SK-N-SH (cell line): ENCODE measurements around the gene NIPSNAP3A. TPM values are rescaled to one million over a fixed set of nuclear protein-coding genes. Genes with fewer than 3 reads are reported as not detected.

ENCODE experiments used
- CTCF ChIA-PET: fragments of 300-600, 350-600 bp; formaldehyde crosslinking; extraction: SDS; loops from one replicate; lab custom pipeline; 2021; lab: Yijun Ruan, JAX
- POLR2A ChIA-PET: fragments of 350-600 bp; sonication (Branson Sonifier 250); formaldehyde crosslinking; extraction: SDS; loops from one replicate; lab custom pipeline; 2020; ENCODE audit warnings: antibody characterized with exemption, inconsistent platforms; lab: Yijun Ruan, JAX
- DNase-seq: peaks from one replicate; pipeline ENCODE4 v3.0.0; 2012
- H2AFZ ChIP-seq: fragments of 200-600 bp; sonication (generic); 2 replicates; pipeline ENCODE4 v1.8.1; 2016; ENCODE audit warnings: antibody characterized with exemption, mild to moderate bottlenecking, low read depth
- H3F3A ChIP-seq: fragments of 200-600 bp; sonication (generic); replicated peaks from 2 replicates; pipeline ENCODE3; 2016; ENCODE audit warnings: antibody characterized with exemption, mild to moderate bottlenecking; ENCODE audit not compliant: insufficient read depth
- H3K27ac ChIP-seq, 2 experiments: fragments of 200-500 bp in 1 of 2; fragments of 200-600 bp in 1 of 2; sonication (Bioruptor generic) in 1 of 2; sonication (generic), shearing (Covaris generic) in 1 of 2; 2 replicates each; pipeline versions ENCODE4 v1.5.1 to v1.6.1; 2014 to 2016; ENCODE audit warnings: low read depth in 2 of 2, inconsistent platforms in 1 of 2, low read length in 1 of 2, mild to moderate bottlenecking in 1 of 2, mixed read lengths in 1 of 2
- H3K27me3 ChIP-seq: fragments of 200-600 bp; sonication (generic), shearing (Covaris generic); 2 replicates; pipeline ENCODE4 v1.6.1; 2016; ENCODE audit warnings: mixed run types; ENCODE audit not compliant: insufficient read depth
- H3K36me3 ChIP-seq, 2 experiments: fragments of 200-500 bp in 1 of 2; fragments of 200-600 bp in 1 of 2; sonication (Bioruptor generic) in 1 of 2; sonication (generic) in 1 of 2; replicated peaks in 1 of 2; 2 replicates each; pipeline versions ENCODE3 to v1.5.1; 2014 to 2016; ENCODE audit warnings: low read length in 1 of 2, mild to moderate bottlenecking in 1 of 2; ENCODE audit not compliant: insufficient read depth in 2 of 2, control insufficient read depth in 1 of 2
- H3K4me1 ChIP-seq, 2 experiments: fragments of 200-500 bp in 1 of 2; fragments of 200-600 bp in 1 of 2; sonication (Bioruptor generic) in 1 of 2; sonication (generic), shearing (Covaris generic) in 1 of 2; 2 replicates each; pipeline versions ENCODE4 v1.5.1 to v1.6.1; 2014 to 2016; ENCODE audit warnings: low read depth in 1 of 2, low read length in 1 of 2, mixed run types in 1 of 2; ENCODE audit not compliant: insufficient read depth in 2 of 2, control insufficient read depth in 1 of 2
- H3K4me2 ChIP-seq: fragments of 200-600 bp; sonication (generic), shearing (Covaris generic); 2 replicates; pipeline ENCODE4 v1.6.1; 2017; ENCODE audit warnings: mixed run types
- H3K4me3 ChIP-seq, 2 experiments: fragments of 200-500 bp in 1 of 2; fragments of 200-600 bp in 1 of 2; sonication (Bioruptor generic) in 1 of 2; sonication (generic), shearing (Covaris generic) in 1 of 2; 2 replicates each; pipeline versions ENCODE4 v1.5.1 to v1.8.1; 2014 to 2016; ENCODE audit warnings: low read depth in 2 of 2, inconsistent platforms in 1 of 2, low read length in 1 of 2, mild to moderate bottlenecking in 1 of 2, mixed read lengths in 1 of 2, moderate library complexity in 1 of 2
- H3K79me2 ChIP-seq: fragments of 200-600 bp; sonication (generic); 2 replicates; pipeline ENCODE4 v1.8.1; 2017; ENCODE audit warnings: mild to moderate bottlenecking; ENCODE audit not compliant: insufficient read depth
- H3K9ac ChIP-seq: fragments of 200-600 bp; sonication (generic); 2 replicates; pipeline ENCODE4 v1.6.1; 2017; ENCODE audit warnings: mixed run types
- H3K9me2 ChIP-seq: fragments of 200-600 bp; sonication (generic); 2 replicates; pipeline ENCODE4 v1.6.1; 2017; ENCODE audit warnings: mixed run types
- H3K9me3 ChIP-seq: fragments of 200-600 bp; sonication (generic); 2 replicates; pipeline ENCODE4 v1.6.1; 2017; ENCODE audit warnings: mixed run types, mild to moderate bottlenecking, moderate library complexity
- H4K20me1 ChIP-seq: fragments of 200-600 bp; sonication (generic); 2 replicates; pipeline ENCODE4 v1.6.1; 2017; ENCODE audit warnings: mild to moderate bottlenecking, mixed run types; ENCODE audit not compliant: insufficient read depth
- CTCF ChIP-seq: fragments of 200-600 bp; sonication (generic); IDR thresholded peaks from 2 replicates; pipeline ENCODE4 v1.6.1; 2017; ENCODE audit warnings: antibody characterized with exemption, mild to moderate bottlenecking, moderate library complexity
- FOXJ3 ChIP-seq: sonication (generic); formaldehyde crosslinking; IDR thresholded peaks from 2 replicates; pipeline ENCODE4 v1.5.1; 2020; ENCODE audit warnings: mild to moderate bottlenecking, missing genetic modification reagents
- NFIC ChIP-seq: IDR thresholded peaks from 2 replicates; pipeline ENCODE4 v1.4.0; 2012; ENCODE audit warnings: borderline replicate concordance
- PBX3 ChIP-seq: IDR thresholded peaks from 2 replicates; pipeline ENCODE4; 2012
- POLR2AphosphoS5 ChIP-seq: IDR thresholded peaks from 2 replicates; pipeline ENCODE4 v1.6.1; 2012; ENCODE audit warnings: low read depth, low read length
- REST ChIP-seq: IDR thresholded peaks from 2 replicates; pipeline ENCODE4 v1.6.1; 2012; ENCODE audit warnings: mild to moderate bottlenecking, low read depth, low read length, moderate library complexity
- RFX5 ChIP-seq: IDR thresholded peaks from 2 replicates; pipeline ENCODE4 v1.6.1; 2012; ENCODE audit warnings: mild to moderate bottlenecking, improper control_type of control experiment, low read length
- RXRA ChIP-seq: IDR thresholded peaks from 2 replicates; pipeline ENCODE4 v1.4.0; 2012; ENCODE audit warnings: low read depth, mild to moderate bottlenecking, borderline replicate concordance
- SIN3A ChIP-seq: IDR thresholded peaks from 2 replicates; pipeline ENCODE4 v1.6.1; 2012; ENCODE audit warnings: low read depth, mild to moderate bottlenecking, low read length, moderate library complexity, borderline replicate concordance
- TCF12 ChIP-seq: IDR thresholded peaks from 2 replicates; pipeline ENCODE4 v1.4.0; 2012
- WGBS: methylation state at CpG from one replicate; pipeline ENCODE4 v1.1.6; 2017; ENCODE audit warnings: low lambda C conversion rate; 5-methylcytosine and 5-hydroxymethylcytosine counted together
- polyA plus RNA-seq, 3 experiments: library from polyadenylated mRNA; depleted of rRNA; stranded (reverse); fragments of >200 nt; gene quantifications; 2 replicates each; pipeline ENCODE4 v1.2.3, GENCODE V29; 2012

NIPSNAP3A gene
- polyA plus RNA-seq, 1 of the 3 experiments (the other 2 are of a cell fraction), result 29.2 TPM

- POLR2A ChIA-PET, result no interaction called here
- TF ChIP-seq SIN3A (no peak), TCF12 (no peak), NFIC (no peak), CTCF (no peak), RFX5 (no peak)
- Histone ChIP-seq H3K9me2 (no peaks in the 10 kb centered on the region), H3K9me3 (no peaks in the 10 kb centered on the region), H3K9ac (no peak overlapping the region), H2AFZ (no peak overlapping the region), H3K79me2 (peaks cover 26% of the 10 kb centered on the region), H3K4me3 (no peak overlapping the region), H4K20me1 (no peaks in the 10 kb centered on the region), H3K36me3 (peaks cover 39 to 40% of the 10 kb centered on the region in 2 experiments), H3K27me3 (no peaks in the 10 kb centered on the region), H3K27ac (no peak overlapping the region), H3K4me2 (no peak overlapping the region), H3F3A (peaks cover 8% of the 10 kb centered on the region), H3K4me1 (peaks cover 0 to 5% of the 10 kb centered on the region in 2 experiments; a peak in 2 of 4 replicates)
- WGBS, result over 99% methylated on average over 3 of the region's 3 CpGs
- no peak for DNase-seq
- CTCF ChIA-PET, result no interaction called here
These were observed 2.8 kb downstream of the NIPSNAP3A start for GRCh38 chr9:104750185-104750767.

- TF ChIP-seq REST (no peak), NFIC (no peak), POLR2AphosphoS5 (no peak), PBX3 (no peak), FOXJ3 (CRISPR knock-in tag) (no peak), RXRA (no peak)
- Histone ChIP-seq H3K4me3 (no peak overlapping the region), H3K4me1 (no peaks in the 10 kb centered on the region), H4K20me1 (no peaks in the 10 kb centered on the region), H3K36me3 (peaks cover 48 to 62% of the 10 kb centered on the region in 2 experiments), H3K79me2 (0 out of 2 replicates have a peak, but pooled peaks cover 3% of the 10 kb centered on the region), H3K4me2 (no peak overlapping the region), H3K9me2 (no peaks in the 10 kb centered on the region), H2AFZ (no peak overlapping the region), H3K9ac (no peak overlapping the region), H3F3A (peaks cover 11% of the 10 kb centered on the region), H3K27ac (no peak overlapping the region), H3K27me3 (no peaks in the 10 kb centered on the region), H3K9me3 (no peaks in the 10 kb centered on the region)
- ChIA-PET POLR2A (no interaction called here), CTCF (interaction anchor here (0.9 kb wide), 1 partner anchor 22 kb away, joined by 4 read pairs; no protein-coding TSS in a partner anchor)
- no peak for DNase-seq
- 89% methylated on average over 3 of the region's 3 CpGs for WGBS
These were observed 11.5 kb downstream of the NIPSNAP3A start for GRCh38 chr9:104758974-104759373.
